Measurements from ENCODE around the gene SUPT3H.

DNA sequence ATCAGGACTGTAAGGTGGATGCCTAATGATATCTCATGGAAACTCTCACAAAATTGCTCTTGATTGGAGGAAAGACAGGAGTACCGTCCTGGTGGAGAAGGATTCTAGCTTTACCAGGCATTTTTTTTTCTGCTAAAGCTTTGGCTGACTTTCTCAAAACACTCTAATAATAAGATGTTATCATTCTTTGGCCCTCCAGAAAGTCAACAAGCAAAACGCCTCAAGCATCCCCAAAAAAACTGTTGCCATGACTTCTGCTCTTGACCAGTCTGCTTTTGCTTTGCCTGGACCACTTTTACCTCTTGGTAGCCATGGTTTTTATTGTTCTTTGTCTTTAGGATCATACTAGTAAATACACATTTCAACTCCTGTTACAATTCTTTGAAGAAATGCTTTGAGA lies 105.1 kb downstream of the SUPT3H start:
- TF ChIP-seq, protein P1, sequence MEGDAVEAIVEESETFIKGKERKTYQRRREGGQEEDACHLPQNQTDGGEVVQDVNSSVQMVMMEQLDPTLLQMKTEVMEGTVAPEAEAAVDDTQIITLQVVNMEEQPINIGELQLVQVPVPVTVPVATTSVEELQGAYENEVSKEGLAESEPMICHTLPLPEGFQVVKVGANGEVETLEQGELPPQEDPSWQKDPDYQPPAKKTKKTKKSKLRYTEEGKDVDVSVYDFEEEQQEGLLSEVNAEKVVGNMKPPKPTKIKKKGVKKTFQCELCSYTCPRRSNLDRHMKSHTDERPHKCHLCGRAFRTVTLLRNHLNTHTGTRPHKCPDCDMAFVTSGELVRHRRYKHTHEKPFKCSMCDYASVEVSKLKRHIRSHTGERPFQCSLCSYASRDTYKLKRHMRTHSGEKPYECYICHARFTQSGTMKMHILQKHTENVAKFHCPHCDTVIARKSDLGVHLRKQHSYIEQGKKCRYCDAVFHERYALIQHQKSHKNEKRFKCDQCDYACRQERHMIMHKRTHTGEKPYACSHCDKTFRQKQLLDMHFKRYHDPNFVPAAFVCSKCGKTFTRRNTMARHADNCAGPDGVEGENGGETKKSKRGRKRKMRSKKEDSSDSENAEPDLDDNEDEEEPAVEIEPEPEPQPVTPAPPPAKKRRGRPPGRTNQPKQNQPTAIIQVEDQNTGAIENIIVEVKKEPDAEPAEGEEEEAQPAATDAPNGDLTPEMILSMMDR (IDR thresholded peaks at IDR 0.05), result no peak
- TF ChIP-seq POLR2A (IDR thresholded peaks at IDR 0.05), result no peak
